ENCODE measurements around the gene KRTAP12-4.
"Not testable (repeated sequence)": the region's sequence is repeated elsewhere in the genome, so short reads cannot be mapped to it uniquely, and the experiment has no call there.

KRTAP12-4 gene

GRCh38 chr21:44650973-44651675 lies 3.3 kb downstream of the KRTAP12-4 start:
- no peaks in the 10 kb centered on the region for H3K4me1 ChIP-seq (ENCODE audit: insufficient read depth, low read length)
- no peaks in the 10 kb centered on the region for H3K9me3 ChIP-seq (ENCODE audit: insufficient read depth, low read depth, low read length)
- no peak overlapping the region for H3K9ac ChIP-seq (ENCODE audit: low read depth, low read length)
- no peaks in the 10 kb centered on the region for H3K27me3 ChIP-seq (ENCODE audit: insufficient read depth, low read length)
- no peaks in the 10 kb centered on the region for H3K36me3 ChIP-seq (ENCODE audit: insufficient read depth, low read length)
- no peak overlapping the region for H3K4me3 ChIP-seq (ENCODE audit: low read length)
- 95% methylated on average over 12 of the region's 12 CpGs for WGBS
- H3K27ac ChIP-seq (ENCODE audit: low read depth, low read length) = no peak overlapping the region

- Histone ChIP-seq H3K4me3 (ENCODE audit: low read length) (no peak overlapping the region), H3K36me3 (ENCODE audit: insufficient read depth, low read length) (no peaks in the 10 kb centered on the region), H3K27ac (ENCODE audit: low read depth, low read length) (no peak overlapping the region), H3K9ac (ENCODE audit: low read depth, low read length) (no peak overlapping the region), H3K27me3 (ENCODE audit: insufficient read depth, low read length) (no peaks in the 10 kb centered on the region), H3K4me1 (ENCODE audit: insufficient read depth, low read length) (no peaks in the 10 kb centered on the region), H3K9me3 (ENCODE audit: insufficient read depth, low read depth, low read length) (no peaks in the 10 kb centered on the region)
- WGBS = 92% methylated on average over 20 of the region's 20 CpGs
Measured at GRCh38 chr21:44650265-44650972, 4.0 kb downstream of the KRTAP12-4 start.

GRCh38 chr21:44649521-44650100 lies 4.8 kb downstream of the KRTAP12-4 start:
- Histone ChIP-seq H3K4me3 (ENCODE audit: low read length) (no peak overlapping the region), H3K9me3 (ENCODE audit: insufficient read depth, low read depth, low read length) (peaks cover 6% of the 10 kb centered on the region; the same call in 1 of the 2 replicates), H3K4me1 (ENCODE audit: insufficient read depth, low read length) (no peaks in the 10 kb centered on the region), H3K27ac (ENCODE audit: low read depth, low read length) (no peak overlapping the region), H3K36me3 (ENCODE audit: insufficient read depth, low read length) (no peaks in the 10 kb centered on the region), H3K27me3 (ENCODE audit: insufficient read depth, low read length) (no peaks in the 10 kb centered on the region), H3K9ac (ENCODE audit: low read depth, low read length) (no peak overlapping the region)
- 94% methylated on average over 18 of the region's 18 CpGs for WGBS

GRCh38 chr21:44648557-44649311 lies 5.7 kb downstream of the KRTAP12-4 start:
- no peak overlapping the region for H3K9ac ChIP-seq (ENCODE audit: low read depth, low read length)
- WGBS = 92% methylated on average over 33 of the region's 33 CpGs
- H3K27me3 ChIP-seq (ENCODE audit: insufficient read depth, low read length) = no peaks in the 10 kb centered on the region
- no peaks in the 10 kb centered on the region for H3K4me1 ChIP-seq (ENCODE audit: insufficient read depth, low read length)
- H3K27ac ChIP-seq (ENCODE audit: low read depth, low read length) = no peak overlapping the region
- peaks cover 14% of the 10 kb centered on the region for H3K9me3 ChIP-seq (ENCODE audit: insufficient read depth, low read depth, low read length)
- H3K36me3 ChIP-seq (ENCODE audit: insufficient read depth, low read length) = no peaks in the 10 kb centered on the region
- no peak overlapping the region for H3K4me3 ChIP-seq (ENCODE audit: low read length)

- Histone ChIP-seq H3K36me3 (ENCODE audit: insufficient read depth, low read length) (no peaks in the 10 kb centered on the region), H3K27ac (ENCODE audit: low read depth, low read length) (no peak overlapping the region), H3K9me3 (ENCODE audit: insufficient read depth, low read depth, low read length) (peaks cover 17% of the 10 kb centered on the region), H3K4me1 (ENCODE audit: insufficient read depth, low read length) (no peaks in the 10 kb centered on the region), H3K4me3 (ENCODE audit: low read length) (no peak overlapping the region), H3K9ac (ENCODE audit: low read depth, low read length) (no peak overlapping the region), H3K27me3 (ENCODE audit: insufficient read depth, low read length) (no peaks in the 10 kb centered on the region)
- whole genome bisulfite sequencing = 81% methylated on average over 8 of the region's 8 CpGs
Measured at GRCh38 chr21:44647222-44647552, 7.3 kb downstream of the KRTAP12-4 start.

- H3K4me3 ChIP-seq (ENCODE audit: low read length); H3K27me3 ChIP-seq (ENCODE audit: insufficient read depth, low read length); H3K4me1 ChIP-seq (ENCODE audit: insufficient read depth, low read length); H3K27ac ChIP-seq (ENCODE audit: low read depth, low read length); H3K36me3 ChIP-seq (ENCODE audit: insufficient read depth, low read length); H3K9ac ChIP-seq (ENCODE audit: low read depth, low read length): not testable (repeated sequence)
- H3K9me3 ChIP-seq (ENCODE audit: insufficient read depth, low read depth, low read length) = peaks cover 17% of the 10 kb centered on the region
- WGBS = 87% methylated on average over 21 of the region's 21 CpGs
Measured at GRCh38 chr21:44646366-44647221, 7.9 kb downstream of the KRTAP12-4 start, which contains the start of gene KRTAP10-11. KRTAP10-11 (plus strand) TSS chr21:44646414; CDS start chr21:44646459, 45 bp downstream.

GRCh38 chr21:44644878-44645277 lies 9.6 kb downstream of the KRTAP12-4 start:
- H3K36me3 ChIP-seq (ENCODE audit: insufficient read depth, low read length) = no peaks in the 10 kb centered on the region
- H3K9me3 ChIP-seq (ENCODE audit: insufficient read depth, low read depth, low read length) = peaks cover 17% of the 10 kb centered on the region
- no peaks in the 10 kb centered on the region for H3K27me3 ChIP-seq (ENCODE audit: insufficient read depth, low read length)
- 100% methylated on average over 1 of the region's 2 CpGs for WGBS
- H3K4me1 ChIP-seq (ENCODE audit: insufficient read depth, low read length) = no peaks in the 10 kb centered on the region
- H3K4me3 ChIP-seq (ENCODE audit: low read length) = no peak overlapping the region
- H3K27ac ChIP-seq (ENCODE audit: low read depth, low read length) = no peak overlapping the region
- H3K9ac ChIP-seq (ENCODE audit: low read depth, low read length) = no peak overlapping the region

- H3K4me3 ChIP-seq (ENCODE audit: low read length) = no peak overlapping the region
- H3K27ac ChIP-seq (ENCODE audit: low read depth, low read length) = no peak overlapping the region
- 91% methylated on average over 14 of the region's 14 CpGs for WGBS
- H3K9ac ChIP-seq (ENCODE audit: low read depth, low read length) = no peak overlapping the region
- no peaks in the 10 kb centered on the region for H3K4me1 ChIP-seq (ENCODE audit: insufficient read depth, low read length)
- no peaks in the 10 kb centered on the region for H3K27me3 ChIP-seq (ENCODE audit: insufficient read depth, low read length)
- H3K36me3 ChIP-seq (ENCODE audit: insufficient read depth, low read length) = no peaks in the 10 kb centered on the region
- peaks cover 17% of the 10 kb centered on the region for H3K9me3 ChIP-seq (ENCODE audit: insufficient read depth, low read depth, low read length)
Measured at GRCh38 chr21:44643741-44644310, 10.6 kb downstream of the KRTAP12-4 start.

- Histone ChIP-seq H3K36me3 (ENCODE audit: insufficient read depth, low read length) (no peaks in the 10 kb centered on the region), H3K9ac (ENCODE audit: low read depth, low read length) (no peak overlapping the region), H3K9me3 (ENCODE audit: insufficient read depth, low read depth, low read length) (peaks cover 17% of the 10 kb centered on the region), H3K4me1 (ENCODE audit: insufficient read depth, low read length) (no peaks in the 10 kb centered on the region), H3K4me3 (ENCODE audit: low read length) (no peak overlapping the region), H3K27ac (ENCODE audit: low read depth, low read length) (no peak overlapping the region), H3K27me3 (ENCODE audit: insufficient read depth, low read length) (no peaks in the 10 kb centered on the region)
- WGBS = 94% methylated on average over 5 of the region's 5 CpGs
Measured at GRCh38 chr21:44640761-44641160, 13.7 kb downstream of the KRTAP12-4 start.

GRCh38 chr21:44639331-44639655 lies 15.2 kb downstream of the KRTAP12-4 start:
- WGBS = 95% methylated on average over 12 of the region's 12 CpGs
- no peak overlapping the region for H3K27ac ChIP-seq (ENCODE audit: low read depth, low read length)

More at GRCh38 chr21:44639331-44639655, 15.2 kb downstream of the KRTAP12-4 start:
- H3K27me3 ChIP-seq (ENCODE audit: insufficient read depth, low read length) = no peaks in the 10 kb centered on the region
- peaks cover 7% of the 10 kb centered on the region for H3K9me3 ChIP-seq (ENCODE audit: insufficient read depth, low read depth, low read length)
- no peak overlapping the region for H3K9ac ChIP-seq (ENCODE audit: low read depth, low read length)
- H3K4me3 ChIP-seq (ENCODE audit: low read length) = no peak overlapping the region
- no peaks in the 10 kb centered on the region for H3K36me3 ChIP-seq (ENCODE audit: insufficient read depth, low read length)
- H3K4me1 ChIP-seq (ENCODE audit: insufficient read depth, low read length) = no peaks in the 10 kb centered on the region

All from HUES64 (cell line).